C4-2B (cell line): Measurements from ENCODE around the gene AP2A2.
"Not testable (repeated sequence)": the region's sequence is repeated elsewhere in the genome, so short reads cannot be mapped to it uniquely, and the experiment has no call there.

Source experiments
- H3K27ac ChIP-seq: fragments of 450-650 bp; 2 replicates; pipeline ENCODE4 v1.5.1; 2017
- CTCF ChIP-seq: fragments of 450-650 bp; conservative IDR thresholded peaks from 2 replicates; pipeline ENCODE4 v1.5.1; 2017; ENCODE audit warnings: mild to moderate bottlenecking
- ZFX ChIP-seq: fragments of 450-650 bp; IDR thresholded peaks from 2 replicates; pipeline ENCODE4 v1.6.1; 2017

The AP2A2 gene

GRCh38 chr11:1012740-1013630 is 87.3 kb downstream of the AP2A2 start:
- H3K27ac ChIP-seq, result no peak overlapping the region
- TF ChIP-seq ZFX (no peak), CTCF (no peak)

GRCh38 chr11:1013631-1013935 is 87.9 kb downstream of the AP2A2 start:
- H3K27ac ChIP-seq, result no peak overlapping the region

GRCh38 chr11:1014276-1014675 is 88.6 kb downstream of the AP2A2 start:
- H3K27ac ChIP-seq, result no peak overlapping the region
- no peak for TF ChIP-seq CTCF
- no peak for TF ChIP-seq ZFX

More at GRCh38 chr11:1013631-1013935, 87.9 kb downstream of the AP2A2 start:
- TF ChIP-seq ZFX (no peak), CTCF (no peak)

- H3K27ac ChIP-seq, result no peak overlapping the region
- TF ChIP-seq ZFX, result no peak
- no peak for TF ChIP-seq CTCF
Observed at GRCh38 chr11:1015064-1015463, 89.4 kb downstream of the AP2A2 start.

GRCh38 chr11:1015826-1016545 is 90.3 kb downstream of the AP2A2 start:
- TF ChIP-seq CTCF (no peak), ZFX (no peak)
- no peak overlapping the region for H3K27ac ChIP-seq

- H3K27ac ChIP-seq, result not testable (repeated sequence)
Observed at GRCh38 chr11:1016610-1017126, 91.0 kb downstream of the AP2A2 start.

GRCh38 chr11:1017269-1018005 is 91.8 kb downstream of the AP2A2 start:
- TF ChIP-seq ZFX (no peak), CTCF (no peak)
- H3K27ac ChIP-seq, result no peak overlapping the region
